ENCODE results near the gene XRCC4. TPM values are rescaled to one million over a fixed set of nuclear protein-coding genes. Genes with fewer than 3 reads are reported as not detected.

XRCC4 gene
- total RNA-seq, 1 experiment from 2014 or later, result 10.8 TPM

- H3K79me1 ChIP-seq (ENCODE audit: insufficient read depth, low read depth, low read length, poor library complexity, severe bottlenecking), result no peaks in the 10 kb centered on the region
- H2BK120ac ChIP-seq (ENCODE audit: low read depth, low read length, poor library complexity, severe bottlenecking), result no peak overlapping the region
- no peak overlapping the region for H3K9ac ChIP-seq (ENCODE audit: extremely low read depth, insufficient read length, low read length)
- peaks cover 3% of the 10 kb centered on the region; the same call in 1 of the 2 replicates for H3K4me1 ChIP-seq (ENCODE audit: insufficient read depth, low read length)
- no peak overlapping the region for H2BK5ac ChIP-seq (ENCODE audit: insufficient read length, low read length)
- no peak overlapping the region for H3K4me2 ChIP-seq (ENCODE audit: insufficient read depth, insufficient read length, low read length)
- no peak overlapping the region for H2BK20ac ChIP-seq (ENCODE audit: low read depth, low read length, poor library complexity, severe bottlenecking)
- no peak overlapping the region for H3K14ac ChIP-seq (ENCODE audit: insufficient read depth, low read length)
- DNase-seq, result no peak
- no peaks in the 10 kb centered on the region for H4K20me1 ChIP-seq (ENCODE audit: control insufficient read depth, insufficient read depth, insufficient read length)
- H2BK15ac ChIP-seq (ENCODE audit: low read depth, low read length), result no peak overlapping the region
- Mint-ChIP-seq H3K4me1 (peaks cover 11% of the 10 kb centered on the region in 2 experiments), H3K9me3 (peaks cover 15 to 16% of the 10 kb centered on the region in 2 experiments), H3K4me3 (no peak overlapping the region), H3K36me3 (ENCODE audit: insufficient read depth in 1 of 3, low read depth in 3 of 3) (peaks cover 11 to 18% (median 14%) of the 10 kb centered on the region in 3 experiments), H3K27me3 (ENCODE audit: low read depth) (no peaks in the 10 kb centered on the region), H3K27ac (no peak overlapping the region)
- H3K27me3 ChIP-seq (ENCODE audit: insufficient read depth, low read length), result no peaks in the 10 kb centered on the region
- H3K79me2 ChIP-seq (ENCODE audit: insufficient read depth, low read length), result no peaks in the 10 kb centered on the region
- H2BK12ac ChIP-seq (ENCODE audit: insufficient read length, low read depth, low read length), result no peak overlapping the region
- H4K8ac ChIP-seq (replicated peaks; ENCODE audit: insufficient read length, low read depth, low read length), result no peak overlapping the region
- no peak overlapping the region for H3K27ac ChIP-seq (ENCODE audit: insufficient read length, low read depth, low read length)
- H3K23ac ChIP-seq (ENCODE audit: insufficient read length, low read depth, low read length), result no peak overlapping the region
- TF ChIP-seq CTCF (conservative IDR thresholded peaks at IDR 0.05), result no peak
- no peak overlapping the region for H3T11ph ChIP-seq (ENCODE audit: low read length)
- no peak overlapping the region for H2AK5ac ChIP-seq (ENCODE audit: insufficient read length, low read length)
- H4K5ac ChIP-seq (ENCODE audit: insufficient read length, low read depth, low read length), result no peak overlapping the region
- H3K56ac ChIP-seq (ENCODE audit: insufficient read length, low read depth, low read length), result no peak overlapping the region
- H3K4ac ChIP-seq (ENCODE audit: low read depth, low read length), result no peak overlapping the region
- H4K91ac ChIP-seq (ENCODE audit: insufficient read length, low read depth, low read length), result no peak overlapping the region
- WGBS (ENCODE audit: extremely low coverage, insufficient read length, low lambda C conversion rate), result no CpG with 5 or more reads among the region's 2 CpGs
- H3K23me2 ChIP-seq (ENCODE audit: insufficient read length, low read depth, low read length, poor library complexity, severe bottlenecking), result no peaks in the 10 kb centered on the region
- no peaks in the 10 kb centered on the region for H3K9me3 ChIP-seq (ENCODE audit: control insufficient read depth, low read depth, low read length)
- H2AFZ ChIP-seq (ENCODE audit: low read length), result no peak overlapping the region
- H3K18ac ChIP-seq (ENCODE audit: insufficient read length, low read depth, low read length), result no peak overlapping the region
Measured at GRCh38 chr5:83097689-83098231, 20.4 kb downstream of the XRCC4 start.
